GM12878 (cell line): ENCODE measurements around the gene COG1. TPM values are rescaled to one million over a fixed set of nuclear protein-coding genes. Genes with fewer than 3 reads are reported as not detected.

Source experiments
- ATAC-seq: fragments of 200-7000 bp; cut with Tn5 transposase; 3 replicates; pipeline ENCODE4 v1.9.1; 2020; ENCODE audit warnings: mild to moderate bottlenecking, moderate library complexity
- BruUV-seq: library from RNA; stranded (reverse); fragments of 400-500 nt; replicated peaks from 2 replicates; lab custom pipeline; 2021; lab: Mats Ljungman, UMichigan
- CTCF ChIA-PET: fragments of 300-600 bp; sonication (Branson Sonifier 250); formaldehyde crosslinking; extraction: SDS; loops from one replicate; lab custom pipeline; 2021; ENCODE audit warnings: inconsistent platforms; lab: Yijun Ruan, JAX
- POLR2A ChIA-PET: fragments of 350-600 bp; formaldehyde crosslinking; extraction: SDS; loops from one replicate; lab custom pipeline; 2021; ENCODE audit warnings: inconsistent platforms; lab: Charles Lee
- RAD21 ChIA-PET: fragments of 300-600 bp; sonication (Branson Sonifier 250); formaldehyde crosslinking; loops from one replicate; lab custom pipeline; 2023; ENCODE audit warnings: antibody characterized with exemption; ENCODE audit not compliant: unreplicated experiment; lab: Charles Lee
- SMC1A ChIA-PET: fragments of 300-600 bp; sonication (Branson Sonifier 250); formaldehyde crosslinking; loops from one replicate; lab custom pipeline; 2023; ENCODE audit not compliant: unreplicated experiment, uncharacterized antibody; lab: Charles Lee
- DNase-seq: peaks from one replicate; pipeline ENCODE4 v3.0.0-alpha.2; 2011; ENCODE audit warnings: low read depth, low spot score
- FAIRE-seq: peaks from 3 replicates; lab custom pipeline; 2011; peaks lifted over from hg19 to GRCh38; lab: Jason Lieb, UNC
- H2AFZ ChIP-seq: 2 replicates; pipeline ENCODE4 v1.6.0; 2011; ENCODE audit warnings: low read depth, low read length, control low read depth; ENCODE audit not compliant: control insufficient read depth
- H3K27ac ChIP-seq: 2 replicates; pipeline ENCODE4 v1.5.1; 2011; ENCODE audit warnings: control low read depth; ENCODE audit not compliant: control insufficient read depth, insufficient read depth
- H3K27me3 ChIP-seq, 2 experiments: replicated peaks in 1 of 2; 2 replicates each; pipeline versions ENCODE4 v1.6.0 to v1.6.1; 2011; ENCODE audit warnings: low read length in 1 of 2; ENCODE audit not compliant: control insufficient read depth in 2 of 2, insufficient read depth in 2 of 2
- H3K36me3 ChIP-seq, 2 experiments: 2 replicates each; pipeline ENCODE4 v1.5.1; 2011; ENCODE audit warnings: low read length in 1 of 2; ENCODE audit not compliant: control insufficient read depth in 2 of 2, insufficient read depth in 2 of 2
- H3K4me1 ChIP-seq: 2 replicates; pipeline ENCODE4 v1.6.1; 2011; ENCODE audit warnings: mild to moderate bottlenecking, low read length, moderate library complexity, mixed read lengths; ENCODE audit not compliant: control insufficient read depth, insufficient read depth
- H3K4me2 ChIP-seq: 2 replicates; pipeline ENCODE4 v1.6.0; 2011; ENCODE audit warnings: control low read depth; ENCODE audit not compliant: control insufficient read depth, insufficient read depth
- H3K4me3 ChIP-seq: fragments of 200-600 bp; sonication (generic); 2 replicates; pipeline ENCODE4 v1.5.1; 2016
- H3K79me2 ChIP-seq: 2 replicates; pipeline ENCODE4 v1.6.0; 2011; ENCODE audit warnings: low read length; ENCODE audit not compliant: control insufficient read depth, insufficient read depth
- H3K9ac ChIP-seq: 2 replicates; pipeline ENCODE4 v1.8.0; 2011; ENCODE audit warnings: low read length, control low read depth, mixed read lengths; ENCODE audit not compliant: control insufficient read depth, insufficient read depth
- H3K9me3 ChIP-seq: replicated peaks from 3 replicates; pipeline ENCODE4 v1.5.1; 2011; ENCODE audit warnings: mild to moderate bottlenecking, low read length; ENCODE audit not compliant: control insufficient read depth, insufficient read depth
- H4K20me1 ChIP-seq: 2 replicates; pipeline ENCODE4 v1.6.0; 2011; ENCODE audit not compliant: control insufficient read depth, insufficient read depth
- BHLHE40 ChIP-seq, 2 experiments: fragments of 450-650 bp in 1 of 2; IDR thresholded peaks; 2 replicates each; pipeline ENCODE4 v1.6.1; 2011 to 2017; ENCODE audit warnings: low read depth in 2 of 2, borderline replicate concordance in 1 of 2, improper control_type of control experiment in 1 of 2, low read length in 1 of 2, mild to moderate bottlenecking in 1 of 2
- BMI1 ChIP-seq: fragments of 450-650 bp; IDR thresholded peaks from 2 replicates; pipeline ENCODE4 v1.6.1; 2016; ENCODE audit warnings: mild to moderate bottlenecking, moderate library complexity, borderline replicate concordance
- CBX3 ChIP-seq: fragments of 200-600 bp; sonication (generic); IDR thresholded peaks from 2 replicates; pipeline ENCODE4 v1.6.1; 2016; ENCODE audit warnings: low read depth, borderline replicate concordance
- CREM ChIP-seq: IDR thresholded peaks from 2 replicates; pipeline ENCODE4 v1.6.1; 2014; ENCODE audit warnings: antibody characterized with exemption, low read depth
- FOXK2 ChIP-seq: fragments of 450-650 bp; IDR thresholded peaks from 2 replicates; pipeline ENCODE4 v1.6.1; 2017; ENCODE audit warnings: mild to moderate bottlenecking, moderate library complexity
- NFIC ChIP-seq: IDR thresholded peaks from 2 replicates; pipeline ENCODE4 v1.6.1; 2012; ENCODE audit warnings: low read depth, mild to moderate bottlenecking, inconsistent platforms, low read length, moderate library complexity
- NR2C2 ChIP-seq: IDR thresholded peaks from 2 replicates; pipeline ENCODE4 v1.6.1; 2011; ENCODE audit warnings: borderline replicate concordance, low read depth; ENCODE audit not compliant: control insufficient read depth, insufficient read length
- POLR2AphosphoS2 ChIP-seq: IDR thresholded peaks from 2 replicates; pipeline ENCODE4 v1.6.1; 2011; ENCODE audit warnings: low read depth, mild to moderate bottlenecking, low read length, improper control_type of control experiment, moderate library complexity
- POLR2AphosphoS5 ChIP-seq: IDR thresholded peaks from 2 replicates; pipeline ENCODE4 v1.6.1; 2011; ENCODE audit warnings: mild to moderate bottlenecking, low read length, inconsistent platforms
- RB1 ChIP-seq: fragments of 450-650 bp; formaldehyde crosslinking; IDR thresholded peaks from 2 replicates; pipeline ENCODE4 v1.6.1; 2017; ENCODE audit warnings: mild to moderate bottlenecking, borderline replicate concordance
- SMARCA5 ChIP-seq: fragments of 450-650 bp; IDR thresholded peaks from 2 replicates; pipeline ENCODE4 v1.6.1; 2017; ENCODE audit warnings: mild to moderate bottlenecking
- SMC3 ChIP-seq: IDR thresholded peaks from 2 replicates; pipeline ENCODE4 v1.6.1; 2011; ENCODE audit warnings: low read length, improper control_type of control experiment, borderline replicate concordance
- ZBED1 ChIP-seq: IDR thresholded peaks from 2 replicates; pipeline ENCODE4 v1.6.1; 2016; ENCODE audit warnings: borderline replicate concordance
- ZNF217 ChIP-seq: fragments of 450-650 bp; IDR thresholded peaks from 2 replicates; pipeline ENCODE4 v1.6.1; 2017; ENCODE audit warnings: antibody characterized with exemption, mild to moderate bottlenecking
- ZNF274 ChIP-seq: IDR thresholded peaks from one replicate; pipeline ENCODE4 v1.8.0; 2011; ENCODE audit not compliant: insufficient read length, insufficient read depth
- WGBS: methylation state at CpG from one replicate; pipeline ENCODE4 v1.1.6; 2016; ENCODE audit warnings: low lambda C conversion rate; ENCODE audit not compliant: insufficient replicate concordance, insufficient coverage; ENCODE audit errors: missing lambda C conversion rate; 5-methylcytosine and 5-hydroxymethylcytosine counted together
- in situ Hi-C: fragments of 300-500 bp; cut with MboI; formaldehyde crosslinking; loops from 9 replicates; pipeline ENCODE4 v1.14.3; 2018; ENCODE audit warnings: mixed read lengths
- intact Hi-C: fragments of 100-400 bp; cut with micrococcal nuclease; formaldehyde crosslinking; loops from one replicate; pipeline ENCODE4 v1.14.2; 2022; ENCODE audit not compliant: unreplicated experiment
- polyA plus RNA-seq, 11 experiments: library from polyadenylated mRNA; depleted of rRNA in 4 of 11; unstranded in 6 of 11; stranded (reverse) in 5 of 11; fragments of >200 nt; fragmentation: Nextera tagmentation in 4 of 11; fragmentation: Illumina TruSeq in 1 of 11; extraction: Ambion mirVana in 4 of 11; extraction: Trizol in 1 of 11; gene quantifications; 1 replicate in 1 of 11; 2 replicates in 10 of 11; pipeline versions ENCODE4 v1.2.1 to v1.2.3, GENCODE V29; 2011 to 2016; ENCODE audit warnings: inconsistent platforms in 2 of 11, missing spikeins in 2 of 11, low read depth in 1 of 11
- total RNA-seq, 4 experiments: library from RNA; depleted of rRNA in 3 of 4; stranded (reverse); fragments of >200 nt in 3 of 4; fragmentation: Illumina TruSeq in 1 of 4; extraction: Trizol in 1 of 4; gene quantifications; 2 replicates each; pipeline versions ENCODE4 v1.2.1 to v1.2.3, GENCODE V29; 2013 to 2021
- TF ChIP-seq, protein P1 (sequence below): IDR thresholded peaks from 2 replicates; pipeline ENCODE4 v1.6.1; 2011; ENCODE audit warnings: borderline replicate concordance, low read depth, mild to moderate bottlenecking, moderate library complexity, mixed read lengths, low read length; ENCODE audit not compliant: insufficient read depth; ENCODE audit errors: extremely low read length
- TF ChIP-seq, protein P2 (sequence below): fragments of 450-650 bp; IDR thresholded peaks from 2 replicates; pipeline ENCODE4 v1.6.1; 2016; ENCODE audit warnings: mild to moderate bottlenecking

Gene COG1
- total and polyA plus RNA-seq, 10 of the 15 experiments (the other 5 are each of a cell fraction or from before 2014, with no cell fraction given), result 10.5 to 24.1 (median 18.1) TPM

DNA sequence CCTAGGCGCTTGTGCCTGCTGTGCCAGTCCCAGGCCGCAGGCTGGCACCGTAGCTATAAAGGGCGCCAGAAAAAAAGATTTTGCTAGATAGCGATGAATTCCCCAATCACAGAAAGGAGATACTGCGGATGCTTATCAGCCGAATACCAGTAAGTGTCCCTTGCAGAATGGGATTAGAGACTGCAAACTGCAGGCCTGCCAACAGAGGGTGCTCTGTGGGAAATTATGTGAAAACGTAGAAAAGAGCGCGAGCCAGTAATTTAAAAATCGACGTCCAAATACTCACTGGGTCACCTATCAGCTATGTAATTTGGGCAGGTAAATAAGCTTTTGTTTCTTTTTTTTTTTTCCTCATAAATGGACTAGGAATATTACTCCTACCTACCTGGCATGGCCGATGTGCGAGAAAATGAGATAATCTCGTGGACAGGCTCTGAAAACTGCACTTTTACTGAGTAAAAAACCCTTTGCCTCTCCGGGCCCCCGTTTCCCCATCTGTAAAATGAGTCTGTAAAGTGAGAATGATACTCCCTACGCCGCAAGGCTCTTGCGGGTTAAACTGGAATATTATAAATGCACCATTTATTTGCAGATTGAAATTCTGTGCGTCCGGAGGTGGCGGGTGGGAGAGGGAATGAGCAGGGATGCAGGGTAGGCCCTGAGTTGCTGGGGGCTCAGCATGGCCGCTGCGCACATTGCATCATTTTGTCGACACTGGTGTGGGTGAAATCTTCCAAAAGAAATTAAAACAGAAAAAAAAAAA, 1.2 kb upstream of the COG1 start (continued):
- TF ChIP-seq, protein P1, sequence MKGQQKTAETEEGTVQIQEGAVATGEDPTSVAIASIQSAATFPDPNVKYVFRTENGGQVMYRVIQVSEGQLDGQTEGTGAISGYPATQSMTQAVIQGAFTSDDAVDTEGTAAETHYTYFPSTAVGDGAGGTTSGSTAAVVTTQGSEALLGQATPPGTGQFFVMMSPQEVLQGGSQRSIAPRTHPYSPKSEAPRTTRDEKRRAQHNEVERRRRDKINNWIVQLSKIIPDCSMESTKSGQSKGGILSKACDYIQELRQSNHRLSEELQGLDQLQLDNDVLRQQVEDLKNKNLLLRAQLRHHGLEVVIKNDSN, result no peak
- TF ChIP-seq CREM, result 0 out of 2 replicates have a peak, but pooled peaks have one; percentile 9
- no peak for TF ChIP-seq NR2C2
- TF ChIP-seq SMARCA5, result peak; percentile 44; the same call in 1 of the 2 replicates

DNA sequence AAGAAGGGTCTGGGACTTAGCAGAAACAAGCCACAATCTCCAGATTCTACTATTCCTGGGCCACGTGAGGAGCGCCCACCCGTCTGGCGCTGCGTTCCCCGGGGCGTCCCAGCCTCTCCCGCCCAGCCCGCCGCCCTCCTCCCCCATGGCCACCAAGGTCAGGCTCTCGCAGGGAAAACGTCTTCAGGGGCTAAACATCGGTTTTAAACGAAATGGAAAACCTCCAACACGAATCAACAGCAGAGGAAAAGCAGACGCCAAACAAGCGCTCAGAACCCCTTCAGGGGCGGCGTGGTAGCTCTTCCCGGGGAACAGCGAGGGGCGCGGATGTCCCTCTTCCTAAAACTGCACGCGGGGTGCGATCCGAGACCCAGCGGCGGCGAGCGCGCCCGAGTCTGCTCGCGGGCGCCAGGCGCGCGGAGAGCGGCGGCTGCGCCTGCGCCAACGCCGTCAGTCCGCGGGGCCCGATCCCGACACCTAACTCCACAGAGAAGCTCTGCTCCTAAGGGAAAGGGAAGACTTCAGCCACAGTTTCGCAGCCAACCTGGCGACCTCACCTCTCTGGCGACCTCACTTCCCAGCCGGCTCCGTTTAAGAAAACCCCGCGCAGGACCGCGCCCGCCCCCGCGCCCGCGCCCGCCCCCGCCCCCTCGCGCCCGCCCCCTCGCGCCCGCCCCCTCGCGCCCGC, 505 bp upstream of the COG1 start:
- Histone ChIP-seq H3K9me3 (no peaks in the 10 kb centered on the region), H3K79me2 (peaks cover 16% of the 10 kb centered on the region), H2AFZ (peak overlapping the region; percentile 63), H3K27ac (peak overlapping the region; percentile 86), H3K36me3 (peaks cover 0 to 1% of the 10 kb centered on the region in 2 experiments; a peak in 1 of 4 replicates), H4K20me1 (no peaks in the 10 kb centered on the region; the same call in 1 of the 2 replicates), H3K4me2 (peak overlapping the region; percentile 88), H3K9ac (peak overlapping the region; percentile 89), H3K4me1 (no peaks in the 10 kb centered on the region), H3K4me3 (peak overlapping the region; percentile 76), H3K27me3 (no peaks in the 10 kb centered on the region)
- under 1% methylated on average over 55 of the region's 74 CpGs for WGBS
- ChIA-PET SMC1A (interaction anchor here (0.6 to 9.2 kb wide), 19 partner anchors 11 to 635 kb away, joined by 3 to 134 read pairs (median 5); a partner anchor contains a TSS), RAD21 (interaction anchor here (0.8 to 6.2 kb wide), 22 partner anchors 10 to 635 kb away, joined by 3 to 137 read pairs (median 4); partner anchors contain the start of gene SSTR2), CTCF (interaction anchor here (0.6 to 14.4 kb wide), 32 partner anchors 9 to 634 kb away, joined by 3 to 219 read pairs (median 4); partner anchors contain the start of gene SSTR2), POLR2A (interaction anchor here (0.7 to 4.0 kb wide), 7 partner anchors 10 to 465 kb away, joined by 3 to 25 read pairs (median 3); a partner anchor contains a TSS)
- ATAC-seq, result peak; percentile 87
- TSS peak; percentile 83 for BruUV-seq
- in situ Hi-C loops, result no loop called here
- intact Hi-C loops, result loop anchor here (2.0 to 5.0 kb wide), 3 partner anchors 40 to 120 kb away; partner anchors contain the start of gene CDC42EP4
- FAIRE-seq, result peak; percentile 13
- no peak for DNase-seq
- TF ChIP-seq BHLHE40 (IDR thresholded peaks at IDR 0.05; ENCODE audit: borderline replicate concordance in 1 of 2, low read depth in 2 of 2, low read length in 1 of 2) (peak in 1 of 2 experiments; percentile 48; a peak in 2 of 4 replicates), ZNF217 (no peak), ZNF274 (no peak), RB1 (peak; percentile 15; the same call in 1 of the 2 replicates), POLR2AphosphoS2 (no peak), CBX3 (no peak), POLR2AphosphoS5 (peak; percentile 59; the same call in 1 of the 2 replicates), SMC3 (0 out of 2 replicates have a peak, but pooled peaks have one; percentile 0), NFIC (no peak), BMI1 (no peak), ZBED1 (no peak), FOXK2 (no peak)
- TF ChIP-seq, protein P2, sequence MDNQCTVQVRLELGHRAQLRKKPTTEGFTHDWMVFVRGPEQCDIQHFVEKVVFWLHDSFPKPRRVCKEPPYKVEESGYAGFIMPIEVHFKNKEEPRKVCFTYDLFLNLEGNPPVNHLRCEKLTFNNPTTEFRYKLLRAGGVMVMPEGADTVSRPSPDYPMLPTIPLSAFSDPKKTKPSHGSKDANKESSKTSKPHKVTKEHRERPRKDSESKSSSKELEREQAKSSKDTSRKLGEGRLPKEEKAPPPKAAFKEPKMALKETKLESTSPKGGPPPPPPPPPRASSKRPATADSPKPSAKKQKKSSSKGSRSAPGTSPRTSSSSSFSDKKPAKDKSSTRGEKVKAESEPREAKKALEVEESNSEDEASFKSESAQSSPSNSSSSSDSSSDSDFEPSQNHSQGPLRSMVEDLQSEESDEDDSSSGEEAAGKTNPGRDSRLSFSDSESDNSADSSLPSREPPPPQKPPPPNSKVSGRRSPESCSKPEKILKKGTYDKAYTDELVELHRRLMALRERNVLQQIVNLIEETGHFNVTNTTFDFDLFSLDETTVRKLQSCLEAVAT, result 0 out of 2 replicates have a peak, but pooled peaks have one; percentile 2
